ENCODE measurements around the gene EGLN3. TPM values are rescaled to one million over a fixed set of nuclear protein-coding genes. Genes with fewer than 3 reads are reported as not detected.

The EGLN3 gene
- total and polyA plus RNA-seq, 10 of the 15 experiments (the other 5 are each of a cell fraction or from before 2014, with no cell fraction given) = 0.42 to 8.1 (median 2.0) TPM

GRCh38 chr14:33925235-33925634, 25.6 kb downstream of the EGLN3 start:
- no TSS peak for BruUV-seq (replicated peaks)
- no peak overlapping the region for H2AFZ ChIP-seq (ENCODE audit: control insufficient read depth, low read depth, low read length)
- ATAC-seq (no peak), FAIRE-seq (no peak), DNase-seq (ENCODE audit: low read depth, low spot score) (no peak)
- no peaks in the 10 kb centered on the region for H4K20me1 ChIP-seq (ENCODE audit: control insufficient read depth, insufficient read depth)
- no peak overlapping the region for H3K4me3 ChIP-seq
- intact Hi-C loops (cut with micrococcal nuclease; ENCODE audit: unreplicated experiment) = no loop called here
- SMC1A ChIA-PET (ENCODE audit: uncharacterized antibody, unreplicated experiment) = interaction anchor here (0.9 to 1.6 kb wide), 5 partner anchors 11 to 173 kb away, joined by 3 to 12 read pairs (median 3); no protein-coding TSS in a partner anchor
- no peaks in the 10 kb centered on the region for H3K4me1 ChIP-seq (ENCODE audit: control insufficient read depth, insufficient read depth, low read length)
- no peak overlapping the region for H3K9ac ChIP-seq (ENCODE audit: control insufficient read depth, insufficient read depth, low read length)
- H3K36me3 ChIP-seq (ENCODE audit: control insufficient read depth in 2 of 2, insufficient read depth in 2 of 2, low read length in 1 of 2) = no peaks in the 10 kb centered on the region
- POLR2A ChIA-PET = interaction anchor here (1.2 kb wide), 1 partner anchor 10 kb away, joined by 4 read pairs; no protein-coding TSS in a partner anchor
- in situ Hi-C loops (cut with MboI) = no loop called here
- CTCF ChIA-PET = interaction anchor here (0.6 to 1.4 kb wide), 5 partner anchors 16 to 132 kb away, joined by 3 to 6 read pairs (median 3); no protein-coding TSS in a partner anchor
- H3K4me2 ChIP-seq (ENCODE audit: control insufficient read depth, insufficient read depth) = no peak overlapping the region
- WGBS (ENCODE audit: insufficient coverage, insufficient replicate concordance, low lambda C conversion rate, missing lambda C conversion rate) = 13% methylated on average over 3 of the region's 3 CpGs
- H3K27me3 ChIP-seq (replicated peaks in 1 of 2; ENCODE audit: control insufficient read depth in 2 of 2, insufficient read depth in 2 of 2, low read length in 1 of 2) = no peaks in the 10 kb centered on the region
- no peak overlapping the region for H3K27ac ChIP-seq (ENCODE audit: control insufficient read depth, insufficient read depth)
- no peaks in the 10 kb centered on the region for H3K79me2 ChIP-seq (ENCODE audit: control insufficient read depth, insufficient read depth, low read length)
- TF ChIP-seq EZH2 (IDR thresholded peaks at IDR 0.05; ENCODE audit: borderline replicate concordance, control insufficient read depth, low read depth, low read length) = no peak
- TF ChIP-seq ZBTB11 (CRISPR knock-in tag; IDR thresholded peaks at IDR 0.05) = no peak
- no peak for TF ChIP-seq TBL1XR1 (IDR thresholded peaks at IDR 0.05; ENCODE audit: low read depth, low read length)
- TF ChIP-seq IKZF2 (IDR thresholded peaks at IDR 0.05) = no peak
- TF ChIP-seq RAD21 (IDR thresholded peaks at IDR 0.05; ENCODE audit: insufficient read depth, low read depth, low read length) = no peak
- TF ChIP-seq GATAD2B (conservative IDR thresholded peaks at IDR 0.05; ENCODE audit: low read depth) = no peak
- no peak for TF ChIP-seq ZZZ3 (IDR thresholded peaks at IDR 0.05; ENCODE audit: control insufficient read depth, insufficient read length, low read depth)
- TF ChIP-seq IRF4 (IDR thresholded peaks at IDR 0.05; ENCODE audit: low read depth, low read length) = no peak
- no peak for TF ChIP-seq NR2F1 (conservative IDR thresholded peaks at IDR 0.05)
- TF ChIP-seq SIN3A (IDR thresholded peaks at IDR 0.05; ENCODE audit: low read depth, low read length) = no peak
- TF ChIP-seq ZSCAN29 (IDR thresholded peaks at IDR 0.05) = no peak
- TF ChIP-seq KAT2A (conservative IDR thresholded peaks at IDR 0.05; ENCODE audit: control insufficient read depth, low read depth, low read length) = no peak
- no peak for TF ChIP-seq SP1 (IDR thresholded peaks at IDR 0.05; ENCODE audit: low read depth, low read length)
- TF ChIP-seq E4F1 (IDR thresholded peaks at IDR 0.05; ENCODE audit: borderline replicate concordance, partially characterized antibody) = no peak
- no peak for TF ChIP-seq TCF3 (IDR thresholded peaks at IDR 0.05; ENCODE audit: borderline replicate concordance, insufficient read depth, low read depth, low read length)
- H3K9me3 ChIP-seq (replicated peaks; ENCODE audit: control insufficient read depth, insufficient read depth, low read length) = no peaks in the 10 kb centered on the region; the same call in 2 of the 3 replicates
- RAD21 ChIA-PET (ENCODE audit: unreplicated experiment) = interaction anchor here (0.6 to 1.1 kb wide), 5 partner anchors 77 to 156 kb away, joined by 3 to 5 read pairs (median 4); no protein-coding TSS in a partner anchor

Data from GM12878 (cell line).